GM21360 (cell line): ENCODE results near the gene GLIPR2.
A peak's percentile ranks its signal among the peaks of the same experiment; 100 is the strongest.
"Not testable (repeated sequence)": the region's sequence is repeated elsewhere in the genome, so short reads cannot be mapped to it uniquely, and the experiment has no call there.

Source experiments
- ATAC-seq: cut with Tn5 transposase; IDR thresholded peaks from one replicate; pipeline ENCODE4 v1.9.1; 2021; ENCODE audit warnings: mild to moderate bottlenecking, moderate library complexity; ENCODE audit not compliant: unreplicated experiment

GLIPR2 gene

GRCh38 chr9:36136272-36136893 lies at the start of gene GLIPR2:
TSS of gene GLIPR2 (plus strand) at chr9:36136733. CDS start at chr9:36136779, 46 bp downstream.
- ATAC-seq: peak; percentile 85

GRCh38 chr9:36087054-36087453 lies 49.5 kb upstream of the GLIPR2 start:
- ATAC-seq: not testable (repeated sequence)

- ATAC-seq: no peak
These were observed 48.5 kb upstream of the GLIPR2 start for GRCh38 chr9:36088020-36088419.

- ATAC-seq: no peak
These were observed 45.2 kb upstream of the GLIPR2 start for GRCh38 chr9:36091026-36091953.

GRCh38 chr9:36092014-36092413 lies 44.5 kb upstream of the GLIPR2 start:
- ATAC-seq: no peak

GRCh38 chr9:36092509-36093215 lies 43.9 kb upstream of the GLIPR2 start:
- peak; percentile 68 for ATAC-seq

- no peak for ATAC-seq
These were observed 43.1 kb upstream of the GLIPR2 start for GRCh38 chr9:36093384-36093783.

GRCh38 chr9:36099718-36100117 lies 36.8 kb upstream of the GLIPR2 start:
- no peak for ATAC-seq

GRCh38 chr9:36100532-36100931 lies 36.0 kb upstream of the GLIPR2 start:
- no peak for ATAC-seq

- ATAC-seq: no peak
These were observed 34.4 kb upstream of the GLIPR2 start for GRCh38 chr9:36101916-36102741.

- peak; percentile 67 for ATAC-seq
These were observed 33.6 kb upstream of the GLIPR2 start for GRCh38 chr9:36102742-36103495.

- ATAC-seq: no peak
These were observed 27.5 kb upstream of the GLIPR2 start for GRCh38 chr9:36109071-36109470.

- ATAC-seq: no peak
These were observed 26.1 kb upstream of the GLIPR2 start for GRCh38 chr9:36110434-36110833.

GRCh38 chr9:36112516-36112915 lies 24.0 kb upstream of the GLIPR2 start:
- ATAC-seq: no peak

- no peak for ATAC-seq
These were observed 22.5 kb upstream of the GLIPR2 start for GRCh38 chr9:36113999-36114398.

GRCh38 chr9:36116593-36116992 lies 19.9 kb upstream of the GLIPR2 start:
- no peak for ATAC-seq

- ATAC-seq: no peak
These were observed 18.3 kb upstream of the GLIPR2 start for GRCh38 chr9:36118201-36118600.

- ATAC-seq: no peak
These were observed 17.8 kb upstream of the GLIPR2 start for GRCh38 chr9:36118706-36119105.

GRCh38 chr9:36119476-36119875 lies 17.1 kb upstream of the GLIPR2 start:
- no peak for ATAC-seq

- ATAC-seq: no peak
These were observed 15.8 kb upstream of the GLIPR2 start for GRCh38 chr9:36120705-36121104.
